Lower leg skin (tissue), 3 donors: ENCODE data around the gene APBA1.

Experiments
- CTCF ChIP-seq, 3 donors: fragments of 450-650 bp; IDR thresholded peaks; one replicate each; pipeline ENCODE4 v1.5.1; 2016; ENCODE audit warnings: antibody characterized with exemption in 3 of 3, mild to moderate bottlenecking in 3 of 3, moderate library complexity in 2 of 3
- POLR2A ChIP-seq, 2 donors: fragments of 450-650 bp; IDR thresholded peaks; one replicate each; pipeline ENCODE4 v1.6.1; 2016 to 2017; ENCODE audit warnings: antibody characterized with exemption in 2 of 2, mild to moderate bottlenecking in 1 of 2, moderate library complexity in 1 of 2

DNA sequence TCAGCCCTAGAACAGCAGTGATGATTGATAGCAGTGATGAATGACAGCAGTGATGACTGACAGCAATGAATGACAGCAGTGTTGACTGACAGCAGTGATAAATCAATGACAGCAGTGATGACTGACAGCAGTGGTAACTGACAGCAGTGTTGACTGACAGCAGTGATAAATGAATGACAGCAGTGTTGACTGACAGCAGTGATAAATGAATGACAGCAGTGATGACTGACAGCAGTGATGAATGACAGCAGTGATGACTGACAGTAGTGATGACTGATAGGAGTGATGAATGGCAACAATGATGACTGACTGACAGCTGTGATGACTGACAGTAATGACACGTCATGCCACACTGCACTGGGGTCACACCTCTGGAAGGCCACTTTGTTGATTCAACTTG lies 240.4 kb downstream of the APBA1 start:
- TF ChIP-seq CTCF (IDR thresholded peaks at IDR 0.05) (no peak), POLR2A (IDR thresholded peaks at IDR 0.05) (no peak)
